Endothelial cell of umbilical vein (primary cell): ENCODE results near the gene ARL5C. TPM values are rescaled to one million over a fixed set of nuclear protein-coding genes. Genes with fewer than 3 reads are reported as not detected.

Experiments used
- BruUV-seq: library from RNA; stranded (reverse); fragments of 400-500 nt; replicated peaks from 2 replicates; lab custom pipeline; 2021; lab: Mats Ljungman, UMichigan
- CTCF ChIA-PET: fragments of 300-600, 350-600 bp; sonication (Branson Sonifier 250); formaldehyde crosslinking; loops from one replicate; lab custom pipeline; 2021; ENCODE audit warnings: antibody characterized with exemption, inconsistent platforms; lab: Charles Lee
- POLR2A ChIA-PET: fragments of 300-600, 350-600 bp; sonication (Branson Sonifier 250); formaldehyde crosslinking; loops from one replicate; lab custom pipeline; 2021; ENCODE audit warnings: antibody characterized with exemption, inconsistent platforms; lab: Charles Lee
- DNase-seq: peaks from one replicate; pipeline ENCODE4 v3.0.0-alpha.2; 2011; ENCODE audit warnings: low read depth, low spot score
- FAIRE-seq: peaks from 2 replicates; lab custom pipeline; 2011; peaks lifted over from hg19 to GRCh38; lab: Jason Lieb, UNC
- H2AFZ ChIP-seq: 2 replicates; pipeline ENCODE4 v1.6.0; 2012; ENCODE audit warnings: low read depth, low read length, control low read depth, inconsistent platforms
- H3K27ac ChIP-seq: 2 replicates; pipeline ENCODE4 v1.5.1; 2011; ENCODE audit warnings: low read depth, mild to moderate bottlenecking, control low read depth, low read length, moderate library complexity; ENCODE audit not compliant: insufficient read depth
- H3K27me3 ChIP-seq, 2 experiments: 2 replicates each; pipeline versions ENCODE4 v1.6.0 to v1.6.1; 2011; ENCODE audit warnings: low read length in 2 of 2, mixed read lengths in 1 of 2; ENCODE audit not compliant: control insufficient read depth in 2 of 2, insufficient read depth in 2 of 2
- H3K36me3 ChIP-seq, 2 experiments: 2 replicates in 1 of 2; 3 replicates in 1 of 2; pipeline ENCODE4 v1.5.1; 2011; ENCODE audit warnings: low read length in 2 of 2, mild to moderate bottlenecking in 1 of 2, moderate library complexity in 1 of 2; ENCODE audit not compliant: control insufficient read depth in 2 of 2, insufficient read depth in 2 of 2; ENCODE audit errors: extremely low read depth in 1 of 2
- H3K4me1 ChIP-seq: 3 replicates; pipeline ENCODE4 v1.5.1; 2011; ENCODE audit warnings: mild to moderate bottlenecking, low read length; ENCODE audit not compliant: control insufficient read depth, insufficient read depth; ENCODE audit errors: extremely low read depth
- H3K4me2 ChIP-seq: 2 replicates; pipeline ENCODE4 v1.6.1; 2011; ENCODE audit warnings: low read length, control low read depth, mixed read lengths; ENCODE audit not compliant: insufficient read depth
- H3K4me3 ChIP-seq, 3 experiments: fragments of 200-600 bp in 1 of 3; sonication (generic), shearing (Covaris generic) in 1 of 3; replicated peaks in 1 of 3; 2 replicates each; pipeline ENCODE4 v1.5.1; 2011 to 2016; ENCODE audit warnings: control low read depth in 3 of 3, low read length in 3 of 3, mild to moderate bottlenecking in 2 of 3, inconsistent platforms in 1 of 3, low read depth in 1 of 3, moderate library complexity in 1 of 3; ENCODE audit not compliant: insufficient read depth in 1 of 3
- H3K79me2 ChIP-seq: 2 replicates; pipeline ENCODE4 v1.6.0; 2012; ENCODE audit warnings: low read length, inconsistent platforms; ENCODE audit not compliant: control insufficient read depth, insufficient read depth
- H3K9ac ChIP-seq: replicated peaks from 2 replicates; pipeline ENCODE3; 2011; ENCODE audit warnings: low read length, control low read depth; ENCODE audit not compliant: insufficient read depth; ENCODE audit errors: extremely low read depth
- H3K9me1 ChIP-seq: replicated peaks from 3 replicates; pipeline ENCODE4 v1.6.0; 2011; ENCODE audit warnings: mild to moderate bottlenecking, low read length; ENCODE audit not compliant: control insufficient read depth, insufficient read depth; ENCODE audit errors: extremely low read depth
- H3K9me3 ChIP-seq: replicated peaks from 2 replicates; pipeline ENCODE4 v1.5.1; 2012; ENCODE audit warnings: low read length, inconsistent platforms; ENCODE audit not compliant: control insufficient read depth, insufficient read depth
- H4K20me1 ChIP-seq: replicated peaks from 2 replicates; pipeline ENCODE3; 2011; ENCODE audit warnings: mild to moderate bottlenecking, low read length; ENCODE audit not compliant: control insufficient read depth, insufficient read depth; ENCODE audit errors: extremely low read depth
- CTCF ChIP-seq, 2 donors: IDR thresholded peaks; 1 replicate in 1 of 2; 2 replicates in 1 of 2; pipeline ENCODE4 v1.5.1; 2011; ENCODE audit warnings: low read length in 2 of 2, mild to moderate bottlenecking in 2 of 2, moderate library complexity in 2 of 2, control low read depth in 1 of 2, inconsistent platforms in 1 of 2, low read depth in 1 of 2; ENCODE audit not compliant: insufficient read depth in 1 of 2; ENCODE audit errors: extremely low read depth in 1 of 2
- EZH2 ChIP-seq: IDR thresholded peaks from 2 replicates; pipeline ENCODE4 v1.6.1; 2012; ENCODE audit warnings: borderline replicate concordance, low read depth, mild to moderate bottlenecking, moderate library complexity, low read length, inconsistent platforms; ENCODE audit not compliant: severe bottlenecking
- FOS ChIP-seq: IDR thresholded peaks from 2 replicates; pipeline ENCODE4 v1.6.1; 2011; ENCODE audit warnings: mild to moderate bottlenecking, low read length, moderate library complexity, borderline replicate concordance; ENCODE audit not compliant: insufficient read depth
- GATA2 ChIP-seq: IDR thresholded peaks from 2 replicates; pipeline ENCODE4 v1.7.0; 2011; ENCODE audit warnings: low read depth, mild to moderate bottlenecking, moderate library complexity, mixed read lengths, low read length; ENCODE audit not compliant: insufficient read length, insufficient read depth
- JUN ChIP-seq: IDR thresholded peaks from 2 replicates; pipeline ENCODE4 v1.6.1; 2011; ENCODE audit warnings: borderline replicate concordance, low read depth; ENCODE audit not compliant: insufficient read length, insufficient read depth
- MAX ChIP-seq: IDR thresholded peaks from 2 replicates; pipeline ENCODE4 v1.6.1; 2011; ENCODE audit not compliant: insufficient read depth, insufficient read length
- MYC ChIP-seq: IDR thresholded peaks from one replicate; pipeline ENCODE4 v1.6.1; 2011; ENCODE audit warnings: mild to moderate bottlenecking, low read depth, low read length
- POLR2A ChIP-seq: IDR thresholded peaks from 2 replicates; pipeline ENCODE4 v1.6.1; 2012; ENCODE audit warnings: low read depth, mild to moderate bottlenecking, control low read depth, low read length
- POLR2AphosphoS5 ChIP-seq: IDR thresholded peaks from 2 replicates; pipeline ENCODE4 v1.6.1; 2012; ENCODE audit warnings: low read depth, mild to moderate bottlenecking, control low read depth, low read length, moderate library complexity; ENCODE audit not compliant: insufficient read depth
- dilution Hi-C: fragments of 300-500 bp; cut with MboI; formaldehyde crosslinking; loops from one replicate; pipeline ENCODE4 v1.15.0; 2019; ENCODE audit warnings: low sequenced_read_pairs; ENCODE audit not compliant: extremely low pct_ligation_motif_present
- intact Hi-C: fragments of 100-400 bp; cut with micrococcal nuclease; formaldehyde crosslinking; loops from one replicate; pipeline ENCODE4 v1.10.0; 2022
- polyA plus RNA-seq, 4 experiments: library from polyadenylated mRNA; depleted of rRNA in 3 of 4; stranded (reverse) in 3 of 4; unstranded in 1 of 4; fragments of >200 nt; gene quantifications; 2 replicates each; pipeline versions ENCODE4 v1.2.1 to v1.2.3, GENCODE V29; 2011 to 2012; ENCODE audit warnings: missing spikeins in 1 of 4
- total RNA-seq: library from RNA; stranded (reverse); gene quantifications from 2 replicates; pipeline ENCODE4 v1.2.3, GENCODE V29; 2021

ARL5C gene
- total and polyA plus RNA-seq, 2 donors (not counting 3 experiments of a cell fraction or from before 2014, with no cell fraction given) = not detected

DNA sequence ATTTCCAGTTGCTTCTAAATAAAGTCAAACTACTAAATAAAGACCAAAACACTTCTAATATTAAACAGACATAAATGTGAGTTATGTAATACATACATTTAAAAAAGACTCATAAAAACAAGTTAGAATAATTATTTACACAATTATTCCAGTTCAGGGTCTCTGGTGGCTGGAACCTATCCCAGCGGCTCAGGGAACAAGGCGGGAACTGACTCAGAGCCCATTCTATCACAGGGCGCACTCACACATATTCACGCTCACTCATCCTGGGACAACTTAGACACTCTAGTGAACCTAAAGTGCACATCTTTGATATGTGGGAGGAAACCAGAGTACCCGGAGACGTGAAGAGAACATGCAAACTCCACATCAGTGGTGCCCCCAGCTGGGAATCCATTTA lies 39.5 kb downstream of the ARL5C start:
- dilution Hi-C loops (no loop called here), intact Hi-C loops (no loop called here)
- Histone ChIP-seq H3K36me3 (no peaks in the 10 kb centered on the region), H2AFZ (no peak overlapping the region), H3K79me2 (no peaks in the 10 kb centered on the region), H3K9me3 (no peaks in the 10 kb centered on the region), H3K27me3 (no peaks in the 10 kb centered on the region), H3K4me1 (no peaks in the 10 kb centered on the region), H3K27ac (no peak overlapping the region), H3K9ac (no peak overlapping the region), H3K4me3 (no peak overlapping the region), H4K20me1 (no peaks in the 10 kb centered on the region), H3K9me1 (no peaks in the 10 kb centered on the region), H3K4me2 (no peak overlapping the region)
- DNase-seq (no peak), FAIRE-seq (no peak)
- ChIA-PET CTCF (no interaction called here), POLR2A (no interaction called here)
- BruUV-seq = no TSS peak
- TF ChIP-seq POLR2AphosphoS5 (no peak), JUN (no peak), MYC (no peak), MAX (no peak), EZH2 (no peak), FOS (no peak), POLR2A (no peak), GATA2 (no peak), CTCF (IDR thresholded peaks at IDR 0.05; ENCODE audit: extremely low read depth in 1 of 2, insufficient read depth in 1 of 2, low read depth in 1 of 2, low read length in 2 of 2) (no peak)
